Suprapubic skin (tissue), 4 donors: ENCODE measurements around the gene NIPSNAP3A.

Experiments
- POLR2A ChIP-seq, 2 donors: fragments of 450-650 bp; IDR thresholded peaks; one replicate each; pipeline ENCODE4 v1.6.1; 2017; ENCODE audit warnings: antibody characterized with exemption in 2 of 2, mild to moderate bottlenecking in 2 of 2, moderate library complexity in 2 of 2
- POLR2AphosphoS5 ChIP-seq, 3 donors: sonication (generic); formaldehyde crosslinking; IDR thresholded peaks; one replicate each; pipeline ENCODE4 v1.6.1; 2017; ENCODE audit warnings: antibody characterized with exemption in 3 of 3
- TF ChIP-seq, protein P1 (sequence below), 2 donors: fragments of 200-600 bp in 1 of 2; fragments of 450-650 bp in 1 of 2; sonication (generic) in 1 of 2; IDR thresholded peaks; one replicate each; pipeline ENCODE4 v1.5.1; 2016 to 2019; ENCODE audit warnings: antibody characterized with exemption in 2 of 2, mild to moderate bottlenecking in 1 of 2, moderate library complexity in 1 of 2

DNA sequence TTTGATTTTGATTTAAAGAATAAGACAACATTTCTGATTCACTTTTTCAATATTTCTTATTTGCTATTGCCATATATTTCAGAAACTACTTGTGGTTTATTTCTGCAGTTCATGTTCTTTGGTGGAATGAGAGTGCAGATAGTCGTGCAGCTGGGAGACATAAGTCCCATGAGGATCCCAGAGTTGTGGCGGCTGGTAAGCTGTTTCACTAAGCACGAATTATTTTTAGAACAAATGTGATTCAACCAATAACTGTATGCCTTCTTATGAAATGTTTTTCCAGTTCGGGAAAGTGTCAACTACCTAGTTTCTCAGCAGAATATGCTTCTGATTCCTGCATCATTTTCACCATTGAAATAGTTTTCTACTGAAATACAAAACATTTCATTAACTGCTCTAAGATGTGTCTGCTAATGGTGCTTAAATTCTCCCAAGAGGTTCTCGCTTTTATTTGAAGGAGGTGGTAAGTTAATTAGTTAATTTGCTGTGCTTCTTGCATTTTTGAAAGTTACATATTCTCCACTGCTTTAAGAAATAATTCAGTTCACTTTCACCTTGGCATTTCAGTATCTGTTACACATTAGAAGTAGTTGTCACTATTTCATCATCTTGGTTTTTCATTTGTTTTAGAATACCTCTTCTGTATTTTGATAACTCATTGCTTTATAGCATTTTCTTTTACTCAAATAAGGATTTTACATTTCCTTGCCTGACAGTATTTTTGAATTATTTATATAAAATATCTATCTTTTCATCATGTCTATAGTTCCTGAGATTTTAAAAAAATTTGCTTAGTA, 25.4 kb downstream of the NIPSNAP3A start:
- TF ChIP-seq, protein P1, sequence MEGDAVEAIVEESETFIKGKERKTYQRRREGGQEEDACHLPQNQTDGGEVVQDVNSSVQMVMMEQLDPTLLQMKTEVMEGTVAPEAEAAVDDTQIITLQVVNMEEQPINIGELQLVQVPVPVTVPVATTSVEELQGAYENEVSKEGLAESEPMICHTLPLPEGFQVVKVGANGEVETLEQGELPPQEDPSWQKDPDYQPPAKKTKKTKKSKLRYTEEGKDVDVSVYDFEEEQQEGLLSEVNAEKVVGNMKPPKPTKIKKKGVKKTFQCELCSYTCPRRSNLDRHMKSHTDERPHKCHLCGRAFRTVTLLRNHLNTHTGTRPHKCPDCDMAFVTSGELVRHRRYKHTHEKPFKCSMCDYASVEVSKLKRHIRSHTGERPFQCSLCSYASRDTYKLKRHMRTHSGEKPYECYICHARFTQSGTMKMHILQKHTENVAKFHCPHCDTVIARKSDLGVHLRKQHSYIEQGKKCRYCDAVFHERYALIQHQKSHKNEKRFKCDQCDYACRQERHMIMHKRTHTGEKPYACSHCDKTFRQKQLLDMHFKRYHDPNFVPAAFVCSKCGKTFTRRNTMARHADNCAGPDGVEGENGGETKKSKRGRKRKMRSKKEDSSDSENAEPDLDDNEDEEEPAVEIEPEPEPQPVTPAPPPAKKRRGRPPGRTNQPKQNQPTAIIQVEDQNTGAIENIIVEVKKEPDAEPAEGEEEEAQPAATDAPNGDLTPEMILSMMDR (IDR thresholded peaks at IDR 0.05) = no peak
- TF ChIP-seq POLR2AphosphoS5 (IDR thresholded peaks at IDR 0.05) (no peak), POLR2A (IDR thresholded peaks at IDR 0.05) (no peak)
